ENCODE data around the gene ATG101. TPM values are rescaled to one million over a fixed set of nuclear protein-coding genes. Genes with fewer than 3 reads are reported as not detected.
A peak's percentile ranks its signal among the peaks of the same experiment; 100 is the strongest.

ATG101 gene
- total RNA-seq, 4 donors from 2014 or later: 28.3 to 42.1 (median 37.2) TPM

GRCh38 chr12:52041695-52042123 is 28.1 kb upstream of the ATG101 start:
- Histone ChIP-seq H3K9me3 (no peaks in the 10 kb centered on the region), H3K4me1 (peaks cover 15 to 26% of the 10 kb centered on the region in 2 donors), H3K27me3 (no peaks in the 10 kb centered on the region), H3K4me3 (no peak overlapping the region), H3K27ac (peak overlapping the region; percentile 95 to 99), H3K36me3 (no peaks in the 10 kb centered on the region)
- TF ChIP-seq POLR2A (IDR thresholded peaks at IDR 0.05) (no peak), CTCF (IDR thresholded peaks at IDR 0.05) (no peak)
- intact Hi-C loops (cut with DNase I; ENCODE audit: low total_unique reads): no loop called here
- DNase-seq: peak in 1 of 2 donors; percentile 60

- H3K9me3 ChIP-seq: no peaks in the 10 kb centered on the region
- H3K36me3 ChIP-seq: no peaks in the 10 kb centered on the region
- TF ChIP-seq CTCF (IDR thresholded peaks at IDR 0.05) (no peak), POLR2A (IDR thresholded peaks at IDR 0.05) (no peak)
- H3K4me3 ChIP-seq: no peak overlapping the region
- H3K27me3 ChIP-seq: no peaks in the 10 kb centered on the region
- intact Hi-C loops (cut with DNase I; ENCODE audit: low total_unique reads): no loop called here
- peak overlapping the region; percentile 95 to 99 for H3K27ac ChIP-seq
- H3K4me1 ChIP-seq: peaks cover 15 to 26% of the 10 kb centered on the region in 2 donors
- peak in 1 of 2 donors; percentile 36 for DNase-seq
Observed at GRCh38 chr12:52042706-52043385, 26.9 kb upstream of the ATG101 start.

GRCh38 chr12:52043386-52044212 is 26.2 kb upstream of the ATG101 start:
- Histone ChIP-seq H3K4me1 (peaks cover 15 to 22% of the 10 kb centered on the region in 2 donors), H3K4me3 (peak overlapping the region in 1 of 2 donors; percentile 9), H3K9me3 (no peaks in the 10 kb centered on the region), H3K27me3 (no peaks in the 10 kb centered on the region), H3K36me3 (no peaks in the 10 kb centered on the region), H3K27ac (peak overlapping the region; percentile 95 to 99)
- DNase-seq: peak in 1 of 2 donors; percentile 63
- no peak for TF ChIP-seq CTCF (IDR thresholded peaks at IDR 0.05)
- no peak for TF ChIP-seq POLR2A (IDR thresholded peaks at IDR 0.05)
- intact Hi-C loops (cut with DNase I; ENCODE audit: low total_unique reads): no loop called here

GRCh38 chr12:52044292-52044983 is 25.3 kb upstream of the ATG101 start:
- Histone ChIP-seq H3K4me1 (peaks cover 15 to 20% of the 10 kb centered on the region in 2 donors), H3K27me3 (no peaks in the 10 kb centered on the region), H3K4me3 (peak overlapping the region; percentile 9), H3K9me3 (no peaks in the 10 kb centered on the region), H3K27ac (peak overlapping the region; percentile 95 to 99), H3K36me3 (no peaks in the 10 kb centered on the region)
- TF ChIP-seq POLR2A (IDR thresholded peaks at IDR 0.05) (peak; percentile 47 to 61), CTCF (IDR thresholded peaks at IDR 0.05) (peak in 1 of 4 experiments; percentile 9)
- peak; percentile 93 for DNase-seq
- intact Hi-C loops (cut with DNase I; ENCODE audit: low total_unique reads): no loop called here

Data from uterus (tissue), 4 donors.